ENCODE measurements around the gene NR3C1.

GRCh38 chr5:143237664-143238063 is 165.8 kb downstream of the NR3C1 start:
- TF ChIP-seq CTCF (IDR thresholded peaks at IDR 0.05 in 4 of 5, conservative IDR thresholded peaks at IDR 0.05 in 1 of 5), result no peak
- no peak for TF ChIP-seq POLR2A (IDR thresholded peaks at IDR 0.05)

Measured in gastrocnemius medialis (tissue), 4 donors.